HG02571 (cell line): ENCODE data around the gene AS3MT.
A peak's percentile ranks its signal among the peaks of the same experiment; 100 is the strongest.
"Not testable (repeated sequence)": the region's sequence is repeated elsewhere in the genome, so short reads cannot be mapped to it uniquely, and the experiment has no call there.

ENCODE experiments used
- ATAC-seq: cut with Tn5 transposase; IDR thresholded peaks from one replicate; pipeline ENCODE4 v1.9.1; 2021; ENCODE audit warnings: mild to moderate bottlenecking, moderate library complexity; ENCODE audit not compliant: unreplicated experiment

Gene AS3MT

DNA sequence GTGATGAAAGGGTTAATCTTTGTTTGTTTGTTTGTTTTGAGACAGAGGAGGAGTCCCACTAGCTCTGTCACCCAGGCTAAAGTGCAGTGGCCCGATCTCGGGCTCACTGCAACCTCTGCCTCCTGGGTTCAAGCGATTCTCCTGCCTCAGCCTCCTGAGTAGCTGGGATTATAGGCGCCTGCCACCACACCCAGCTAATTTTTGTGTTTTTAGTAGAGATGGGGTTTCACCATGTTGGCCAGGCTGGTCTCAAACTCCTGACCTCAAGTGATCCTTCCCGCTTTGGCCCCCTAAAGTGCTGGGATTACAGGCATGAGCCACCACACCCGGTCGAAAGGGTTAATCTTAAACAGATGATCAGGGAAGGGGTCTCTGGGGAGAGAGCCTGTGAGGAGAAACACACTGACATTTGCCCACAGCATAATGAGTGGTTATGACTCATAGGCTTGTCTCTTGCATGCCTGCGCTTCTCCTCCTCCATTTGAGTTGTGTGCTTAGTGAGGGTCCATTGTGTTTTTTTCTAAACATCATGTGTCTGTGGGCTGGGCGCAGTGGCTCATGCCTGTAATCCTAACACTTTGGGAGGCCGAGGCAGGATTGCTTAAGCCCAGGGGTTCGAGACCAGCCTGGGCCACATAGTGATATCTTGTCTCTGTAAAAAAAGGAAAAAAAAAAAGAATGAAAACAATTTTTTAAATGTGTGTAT is 13.4 kb upstream of the AS3MT start:
- not testable (repeated sequence) for ATAC-seq

DNA sequence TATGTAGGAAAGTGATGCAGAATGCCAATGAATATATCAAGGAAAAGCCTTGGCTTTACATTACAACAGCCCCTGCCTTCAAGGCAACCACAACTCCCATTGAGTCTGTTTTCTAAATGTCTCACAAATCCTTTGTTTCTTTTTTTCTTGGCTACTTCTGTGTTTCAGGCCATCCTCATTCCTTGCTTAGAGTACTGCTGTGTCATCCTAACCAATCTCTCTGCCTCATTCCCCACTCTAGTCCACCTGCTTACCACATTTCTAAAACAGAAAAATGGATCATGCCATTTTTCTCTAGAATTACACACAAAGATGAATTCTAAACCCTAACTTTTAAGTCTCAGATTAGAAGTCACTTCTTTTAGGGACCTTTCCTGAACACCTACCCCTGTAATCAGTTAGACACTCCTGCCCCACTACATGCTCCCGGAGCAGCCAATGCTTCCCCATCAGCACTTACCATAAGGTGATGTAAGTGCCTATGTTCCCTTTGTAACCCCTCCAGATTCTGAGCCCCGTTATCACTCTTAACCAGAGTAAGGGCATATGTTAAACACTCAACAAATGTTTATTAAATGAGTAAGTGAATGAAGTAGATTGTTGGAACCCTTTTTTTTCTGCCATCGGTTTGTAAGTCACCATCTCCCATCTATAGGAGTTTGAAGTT is 12.4 kb upstream of the AS3MT start:
- ATAC-seq: no peak

DNA sequence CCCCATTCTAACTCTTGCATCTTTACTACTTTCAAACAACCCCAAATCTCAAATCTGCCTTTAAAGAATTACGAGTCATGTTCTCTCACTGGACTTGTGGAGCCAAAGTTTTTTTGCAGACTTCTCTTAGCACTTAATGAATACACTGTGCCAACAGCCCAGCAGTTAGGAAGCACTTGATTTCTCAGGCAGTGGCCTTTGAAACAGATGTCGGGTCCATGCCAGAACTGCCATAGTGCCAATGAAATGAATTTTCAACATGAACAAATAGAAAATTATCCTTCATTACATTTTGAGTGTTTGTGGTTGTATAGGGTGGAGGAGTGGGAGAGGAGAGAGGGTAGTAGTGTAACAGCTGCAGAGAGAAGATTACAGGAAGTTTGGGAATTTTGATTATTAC is 9.4 kb upstream of the AS3MT start:
- no peak for ATAC-seq

DNA sequence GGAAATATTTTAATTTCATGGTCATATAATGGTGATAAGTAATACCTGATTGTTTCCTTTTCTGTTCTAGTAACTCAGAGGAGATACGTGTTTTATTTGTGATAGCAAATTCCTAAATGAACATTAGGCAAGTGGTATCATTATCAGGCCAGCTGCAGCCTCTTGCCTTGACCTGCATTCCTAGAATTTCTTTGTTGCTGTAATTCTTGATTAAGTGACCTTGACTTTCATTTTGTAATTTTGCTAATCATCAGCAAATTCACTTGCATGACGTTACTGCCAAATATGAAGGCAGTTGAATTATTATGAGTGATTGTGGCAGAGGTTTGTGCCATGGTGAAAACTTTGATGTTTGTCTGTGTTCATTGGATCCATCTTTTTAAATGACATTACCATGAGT is 5.6 kb upstream of the AS3MT start:
- ATAC-seq: no peak

GRCh38 chr10:102865620-102866019 is 3.6 kb upstream of the AS3MT start:
- no peak for ATAC-seq

DNA sequence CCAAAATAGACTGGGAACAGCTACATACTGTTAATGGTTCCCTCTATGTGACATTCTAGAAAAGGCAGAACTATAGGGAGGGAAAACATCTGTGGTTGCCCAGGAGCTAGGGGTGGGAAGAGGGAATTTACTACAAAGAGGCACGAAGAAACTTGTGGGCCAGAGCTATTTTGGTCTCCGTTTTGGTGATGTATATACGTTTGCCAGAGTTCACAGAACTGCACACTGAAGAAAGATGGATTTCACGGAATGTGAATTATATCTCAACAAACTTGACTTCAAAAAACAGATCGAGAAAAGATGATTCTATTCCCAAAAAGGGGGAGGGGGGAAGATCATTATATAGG is 386 bp upstream of the AS3MT start:
- no peak for ATAC-seq

DNA sequence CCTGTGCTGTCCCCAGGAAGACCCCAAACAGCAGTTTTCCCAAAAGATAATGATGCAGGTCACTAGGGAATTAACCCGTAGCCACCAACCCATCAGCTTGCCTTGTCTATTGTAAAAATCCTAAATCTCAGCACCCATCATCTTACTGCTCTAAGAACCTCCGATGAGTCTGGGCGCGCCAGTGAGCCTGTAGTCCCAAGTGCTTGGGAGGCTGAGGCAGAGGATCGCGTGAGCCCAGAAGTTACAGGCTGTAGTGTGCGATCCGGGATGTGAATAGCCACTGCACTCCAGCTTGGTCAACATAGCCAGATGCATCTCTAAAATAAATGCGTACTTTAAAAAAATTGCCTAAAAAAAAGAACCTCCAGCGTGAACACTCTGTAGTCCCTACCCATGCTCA is 951 bp downstream of the AS3MT start:
- ATAC-seq: no peak

DNA sequence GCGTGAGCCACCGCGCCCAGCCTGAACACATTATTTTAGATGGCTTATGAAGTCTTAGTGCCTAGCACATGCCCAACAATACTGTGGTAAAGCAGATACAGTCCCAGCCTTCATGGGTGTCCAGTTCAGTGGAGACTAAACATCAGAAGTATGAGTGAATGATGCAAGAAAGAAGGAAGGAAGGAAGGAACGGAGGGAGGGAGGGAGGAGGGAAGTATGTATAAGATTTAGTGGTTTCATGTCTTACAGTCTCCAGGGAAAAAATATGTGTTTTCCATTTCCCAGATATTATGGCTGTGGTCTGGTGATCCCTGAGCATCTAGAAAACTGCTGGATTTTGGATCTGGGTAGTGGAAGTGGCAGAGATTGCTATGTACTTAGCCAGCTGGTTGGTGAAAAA is 2.9 kb downstream of the AS3MT start:
- ATAC-seq: no peak

GRCh38 chr10:102876747-102877153 is 7.5 kb downstream of the AS3MT start:
- no peak for ATAC-seq

DNA sequence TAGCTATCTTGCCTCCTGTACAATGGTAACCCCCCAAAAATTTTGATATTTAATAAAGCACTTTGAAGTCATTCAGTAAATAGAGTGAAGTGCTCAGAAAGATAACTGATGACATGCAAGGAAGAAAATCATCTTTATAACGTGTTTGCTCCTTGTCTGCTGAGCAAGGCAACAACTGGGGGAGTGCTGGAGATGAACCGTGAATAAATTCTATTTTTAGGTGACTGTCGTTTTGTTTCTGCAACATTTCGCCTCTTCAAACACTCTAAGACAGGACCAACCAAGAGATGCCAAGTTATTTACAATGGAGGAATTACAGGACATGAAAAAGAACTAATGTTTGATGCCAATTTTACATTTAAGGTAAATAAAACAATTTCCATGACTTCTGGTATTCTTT is 9.4 kb downstream of the AS3MT start:
- no peak for ATAC-seq

- ATAC-seq: no peak
Observed at GRCh38 chr10:102880256-102880655, 11.0 kb downstream of the AS3MT start.

DNA sequence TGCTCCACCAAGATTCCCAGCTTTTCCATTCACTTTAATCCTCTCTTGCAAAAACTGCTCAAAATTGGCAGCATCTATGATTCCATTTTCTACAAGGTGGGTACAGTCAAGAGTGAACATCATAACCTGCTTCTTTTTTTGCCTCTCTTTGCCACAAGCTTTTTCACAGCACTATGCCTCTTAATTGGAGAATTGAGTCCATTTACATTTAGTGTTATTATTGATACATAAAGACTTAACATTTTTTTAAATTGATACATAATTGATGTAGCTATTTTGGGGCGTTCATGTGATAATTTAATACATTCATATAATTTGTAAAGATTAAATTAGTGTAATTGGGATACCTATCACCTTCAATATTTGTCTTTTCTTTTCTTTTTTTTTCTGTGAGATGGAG is 18.8 kb downstream of the AS3MT start:
- no peak for ATAC-seq

- ATAC-seq: no peak
Observed at GRCh38 chr10:102894466-102895213, 25.4 kb downstream of the AS3MT start.

DNA sequence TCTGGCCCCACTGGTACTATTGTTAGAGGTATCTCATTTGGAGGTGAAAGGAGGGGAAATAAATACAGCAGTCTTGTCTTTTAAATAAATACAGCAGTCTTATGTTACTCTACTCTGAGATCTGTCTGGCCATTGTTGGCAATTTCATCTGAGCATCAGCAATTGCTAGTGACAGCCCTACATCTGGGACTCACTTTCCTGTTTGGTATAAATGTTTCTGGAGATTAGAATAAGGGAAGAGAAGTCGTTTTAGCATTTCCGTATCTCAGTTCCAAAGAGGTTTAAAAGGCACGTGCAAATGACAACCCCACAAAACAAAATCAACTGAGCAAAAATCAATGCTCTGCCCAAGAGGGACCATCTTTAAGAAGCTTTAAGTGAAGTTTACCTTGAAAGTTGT is 30.7 kb downstream of the AS3MT start:
- no peak for ATAC-seq

DNA sequence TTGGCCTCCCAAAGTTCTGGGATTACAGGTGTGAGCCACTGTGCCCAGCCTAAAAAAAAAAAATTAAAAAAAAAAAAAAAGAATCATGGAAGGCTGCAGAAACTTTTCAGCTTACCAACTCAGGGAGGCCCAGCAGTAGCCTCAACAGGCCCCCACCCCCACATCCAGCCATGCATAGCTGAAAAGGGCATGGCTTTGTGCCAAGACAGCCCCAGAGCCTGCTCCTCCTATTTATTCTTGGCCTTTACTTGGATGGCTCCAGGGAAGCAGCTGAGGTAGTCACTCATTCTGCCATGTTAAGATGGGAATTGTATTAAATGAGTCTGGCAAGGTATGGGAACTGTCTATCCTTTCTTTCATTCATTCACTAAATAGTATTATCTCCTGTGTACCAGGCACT is 35.1 kb downstream of the AS3MT start:
- no peak for ATAC-seq

DNA sequence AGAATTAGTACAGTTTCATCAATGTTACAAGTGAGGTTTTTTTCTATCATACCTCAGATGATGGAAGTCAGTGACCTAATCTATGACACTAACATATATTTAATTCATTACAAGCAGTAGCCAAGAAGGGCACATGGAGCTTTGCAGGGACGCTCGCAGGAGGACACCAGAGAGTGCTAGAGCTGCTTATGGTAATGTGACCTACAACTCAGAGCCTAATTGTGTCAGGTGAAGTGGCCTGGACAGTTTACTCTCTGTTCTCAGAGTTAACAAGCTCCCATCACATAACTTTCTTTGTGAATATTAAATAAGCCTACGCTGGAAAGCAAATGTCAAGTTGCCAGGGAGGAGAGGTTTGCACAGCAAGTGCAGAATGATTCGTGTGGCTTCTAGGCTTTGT is 37.2 kb downstream of the AS3MT start:
- ATAC-seq: no peak

- ATAC-seq: no peak
Observed at GRCh38 chr10:102914781-102915180, 45.5 kb downstream of the AS3MT start.

GRCh38 chr10:102916173-102916572 is 46.9 kb downstream of the AS3MT start:
- ATAC-seq: no peak

GRCh38 chr10:102917314-102917961 is 48.2 kb downstream of the AS3MT start:
- peak; percentile 35 for ATAC-seq

GRCh38 chr10:102917962-102918816 is 48.9 kb downstream of the AS3MT start, which contains the start of gene CNNM2:
Gene CNNM2 (plus strand): TSS chr10:102918294. CDS start chr10:102918481, 187 bp downstream.
- ATAC-seq: peak; percentile 93

GRCh38 chr10:102918817-102919245 is 49.6 kb downstream of the AS3MT start:
- no peak for ATAC-seq
